Measurements from ENCODE around the gene DYNLT2B.

DNA sequence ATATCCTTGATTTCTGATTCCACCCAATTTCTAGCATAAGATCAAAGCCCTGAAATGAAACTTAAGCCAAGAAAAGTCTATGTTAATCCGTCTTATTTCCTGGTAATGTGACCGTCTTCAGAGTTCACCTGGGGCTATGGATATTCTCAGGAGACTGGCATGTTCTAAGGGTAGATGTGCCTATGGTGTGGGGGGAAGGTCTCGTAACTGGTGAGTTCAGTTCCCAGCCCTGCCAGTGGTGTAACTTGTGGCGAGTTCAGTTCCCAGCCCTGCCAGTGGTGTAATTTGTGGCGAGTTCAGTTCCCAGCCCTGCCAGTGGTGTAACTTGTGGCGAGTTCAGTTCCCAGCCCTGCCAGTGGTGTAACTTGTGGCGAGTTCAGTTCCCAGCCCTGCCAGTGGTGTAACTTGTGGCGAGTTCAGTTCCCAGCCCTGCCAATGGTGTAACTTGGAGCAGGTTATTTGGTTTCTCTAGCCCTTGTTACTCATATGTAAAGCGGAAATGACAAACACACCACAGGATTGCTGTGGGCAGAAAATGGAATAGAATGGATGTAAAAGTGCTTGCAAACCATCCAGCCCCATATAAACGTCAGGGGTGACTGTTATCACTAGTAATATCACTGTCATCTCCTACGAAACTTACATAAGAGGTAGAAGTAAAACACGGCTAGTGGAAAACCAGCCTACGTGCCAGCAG lies 71.3 kb downstream of the DYNLT2B start:
- TF ChIP-seq, protein P1, sequence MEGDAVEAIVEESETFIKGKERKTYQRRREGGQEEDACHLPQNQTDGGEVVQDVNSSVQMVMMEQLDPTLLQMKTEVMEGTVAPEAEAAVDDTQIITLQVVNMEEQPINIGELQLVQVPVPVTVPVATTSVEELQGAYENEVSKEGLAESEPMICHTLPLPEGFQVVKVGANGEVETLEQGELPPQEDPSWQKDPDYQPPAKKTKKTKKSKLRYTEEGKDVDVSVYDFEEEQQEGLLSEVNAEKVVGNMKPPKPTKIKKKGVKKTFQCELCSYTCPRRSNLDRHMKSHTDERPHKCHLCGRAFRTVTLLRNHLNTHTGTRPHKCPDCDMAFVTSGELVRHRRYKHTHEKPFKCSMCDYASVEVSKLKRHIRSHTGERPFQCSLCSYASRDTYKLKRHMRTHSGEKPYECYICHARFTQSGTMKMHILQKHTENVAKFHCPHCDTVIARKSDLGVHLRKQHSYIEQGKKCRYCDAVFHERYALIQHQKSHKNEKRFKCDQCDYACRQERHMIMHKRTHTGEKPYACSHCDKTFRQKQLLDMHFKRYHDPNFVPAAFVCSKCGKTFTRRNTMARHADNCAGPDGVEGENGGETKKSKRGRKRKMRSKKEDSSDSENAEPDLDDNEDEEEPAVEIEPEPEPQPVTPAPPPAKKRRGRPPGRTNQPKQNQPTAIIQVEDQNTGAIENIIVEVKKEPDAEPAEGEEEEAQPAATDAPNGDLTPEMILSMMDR (IDR thresholded peaks at IDR 0.05; ENCODE audit: poor library complexity), result no peak
- no peak for TF ChIP-seq EZH2phosphoT487 (IDR thresholded peaks at IDR 0.05; ENCODE audit: low read depth, severe bottlenecking, unreplicated experiment)
- TF ChIP-seq EZH2 (IDR thresholded peaks at IDR 0.05; ENCODE audit: borderline replicate concordance), result no peak
